PC-9 (cell line): ENCODE measurements around the gene SLC26A4. TPM values are rescaled to one million over a fixed set of nuclear protein-coding genes. Genes with fewer than 3 reads are reported as not detected.

Source experiments
- BruUV-seq: library from RNA; stranded (reverse); fragments of 400-500 nt; replicated peaks from 2 replicates; lab custom pipeline; 2021; lab: Mats Ljungman, UMichigan
- CTCF ChIA-PET: fragments of 300-600 bp; sonication (Branson Sonifier 250); formaldehyde crosslinking; loops from one replicate; lab custom pipeline; 2022; ENCODE audit warnings: antibody characterized with exemption; lab: Charles Lee
- POLR2A ChIA-PET: fragments of 300-600 bp; sonication (Branson Sonifier 250); formaldehyde crosslinking; loops from one replicate; lab custom pipeline; 2022; ENCODE audit warnings: antibody characterized with exemption; ENCODE audit not compliant: unreplicated experiment; lab: Charles Lee
- DNase-seq, 2 experiments: peaks; one replicate each; pipeline versions ENCODE4 v3.0.0 to v3.0.0-alpha.2; 2015 to 2022; ENCODE audit warnings: mixed read lengths in 1 of 2
- H2AFZ ChIP-seq: fragments of 200-600 bp; sonication (generic); 2 replicates; pipeline ENCODE4 v1.8.1; 2017; ENCODE audit warnings: antibody characterized with exemption
- H3F3A ChIP-seq: fragments of 200-600 bp; sonication (generic); 2 replicates; pipeline ENCODE4 v1.8.1; 2017; ENCODE audit warnings: antibody characterized with exemption, mild to moderate bottlenecking, low read depth; ENCODE audit not compliant: insufficient read depth
- H3K27ac ChIP-seq: fragments of 200-600 bp; sonication (generic); 2 replicates; pipeline ENCODE4 v1.6.1; 2016; ENCODE audit warnings: mixed run types
- H3K27me3 ChIP-seq: fragments of 200-600 bp; sonication (generic); 2 replicates; pipeline ENCODE4 v1.6.1; 2016; ENCODE audit warnings: low read depth, mixed run types; ENCODE audit not compliant: insufficient read depth
- H3K36me3 ChIP-seq: fragments of 200-600 bp; sonication (generic); 2 replicates; pipeline ENCODE4 v1.6.1; 2016; ENCODE audit warnings: low read depth, mixed run types
- H3K4me1 ChIP-seq: fragments of 200-600 bp; sonication (generic); replicated peaks from 2 replicates; pipeline ENCODE4 v1.6.1; 2016; ENCODE audit warnings: mixed run types; ENCODE audit not compliant: insufficient read depth
- H3K4me2 ChIP-seq: fragments of 200-600 bp; sonication (generic); 2 replicates; pipeline ENCODE4 v1.6.1; 2017; ENCODE audit warnings: mixed run types
- H3K4me3 ChIP-seq: fragments of 200-600 bp; sonication (generic); 2 replicates; pipeline ENCODE4 v1.6.1; 2016; ENCODE audit warnings: mixed run types
- H3K79me2 ChIP-seq: fragments of 200-600 bp; sonication (generic); 2 replicates; pipeline ENCODE4 v1.6.1; 2017; ENCODE audit warnings: low read depth, mixed run types
- H3K9me2 ChIP-seq: fragments of 200-600 bp; sonication (generic); 2 replicates; pipeline ENCODE4 v1.8.1; 2017; ENCODE audit warnings: mild to moderate bottlenecking; ENCODE audit not compliant: insufficient read depth
- H3K9me3 ChIP-seq: fragments of 200-600 bp; sonication (generic); 2 replicates; pipeline ENCODE4 v1.8.1; 2016; ENCODE audit warnings: low read depth; ENCODE audit not compliant: insufficient read depth
- H4K20me1 ChIP-seq: fragments of 200-600 bp; sonication (generic); 2 replicates; pipeline ENCODE4 v1.8.1; 2017; ENCODE audit not compliant: insufficient read depth
- CTCF ChIP-seq: fragments of 200-600 bp; sonication (generic); conservative IDR thresholded peaks from 2 replicates; pipeline ENCODE4 v1.6.1; 2017; ENCODE audit warnings: mixed run types, antibody characterized with exemption, mild to moderate bottlenecking, moderate library complexity
- EZH2 ChIP-seq: fragments of 200-600 bp; sonication (generic); IDR thresholded peaks from 2 replicates; pipeline ENCODE4 v1.8.0; 2017; ENCODE audit warnings: antibody characterized with exemption, low read depth
- intact Hi-C: fragments of 100-400 bp; cut with micrococcal nuclease; formaldehyde crosslinking; loops from one replicate; pipeline ENCODE4 v1.10.0; 2022; ENCODE audit not compliant: unreplicated experiment
- total RNA-seq: library from RNA; stranded (reverse); gene quantifications from 2 replicates; pipeline ENCODE4 v1.2.3, GENCODE V29; 2021

SLC26A4 gene
- total RNA-seq, 1 experiment from 2014 or later = 1.7 TPM

GRCh38 chr7:107684287-107684686, 23.7 kb downstream of the SLC26A4 start:
- POLR2A ChIA-PET = no interaction called here
- H3K79me2 ChIP-seq = no peaks in the 10 kb centered on the region

GRCh38 chr7:107684947-107685463, 24.4 kb downstream of the SLC26A4 start:
- H3K9me2 ChIP-seq = no peaks in the 10 kb centered on the region; the same call in 1 of the 2 replicates
- H3K4me3 ChIP-seq = no peak overlapping the region
- no TSS peak for BruUV-seq
- no peak overlapping the region for H2AFZ ChIP-seq
- no peaks in the 10 kb centered on the region for H3K9me3 ChIP-seq
- H3K27me3 ChIP-seq = no peaks in the 10 kb centered on the region
- H3K79me2 ChIP-seq = no peaks in the 10 kb centered on the region
- no peak for DNase-seq
- no peak overlapping the region for H3K27ac ChIP-seq
- TF ChIP-seq CTCF = no peak
- TF ChIP-seq EZH2 = no peak
- H3K4me1 ChIP-seq = peaks cover 7% of the 10 kb centered on the region; the same call in 1 of the 2 replicates
- no peak overlapping the region for H3K4me2 ChIP-seq
- CTCF ChIA-PET = interaction anchor here (0.6 kb wide), 1 partner anchor 55 kb away, joined by 3 read pairs; no protein-coding TSS in a partner anchor
- H4K20me1 ChIP-seq = no peaks in the 10 kb centered on the region
- POLR2A ChIA-PET = no interaction called here
- intact Hi-C loops = no loop called here
- H3F3A ChIP-seq = no peaks in the 10 kb centered on the region
- H3K36me3 ChIP-seq = no peaks in the 10 kb centered on the region

More at GRCh38 chr7:107684287-107684686, 23.7 kb downstream of the SLC26A4 start:
- no peak overlapping the region for H2AFZ ChIP-seq
- H3K4me3 ChIP-seq = no peak overlapping the region
- TF ChIP-seq CTCF (no peak), EZH2 (no peak)
- DNase-seq = no peak
- CTCF ChIA-PET = interaction anchor here (0.6 kb wide), 1 partner anchor 55 kb away, joined by 3 read pairs; no protein-coding TSS in a partner anchor
- no peak overlapping the region for H3K4me2 ChIP-seq
- H3K9me3 ChIP-seq = no peaks in the 10 kb centered on the region
- no peaks in the 10 kb centered on the region; the same call in 1 of the 2 replicates for H3K9me2 ChIP-seq
- no peaks in the 10 kb centered on the region for H4K20me1 ChIP-seq
- intact Hi-C loops = no loop called here
- H3K36me3 ChIP-seq = no peaks in the 10 kb centered on the region
- H3K27me3 ChIP-seq = no peaks in the 10 kb centered on the region
- peaks cover 7% of the 10 kb centered on the region; the same call in 1 of the 2 replicates for H3K4me1 ChIP-seq
- no peaks in the 10 kb centered on the region for H3F3A ChIP-seq
- no TSS peak for BruUV-seq
- no peak overlapping the region for H3K27ac ChIP-seq

GRCh38 chr7:107686816-107687387, 26.3 kb downstream of the SLC26A4 start:
- POLR2A ChIA-PET = no interaction called here
- CTCF ChIA-PET = no interaction called here
- H3K9me3 ChIP-seq = no peaks in the 10 kb centered on the region
- no peak overlapping the region for H3K4me3 ChIP-seq
- H3K27me3 ChIP-seq = no peaks in the 10 kb centered on the region
- intact Hi-C loops = no loop called here
- H4K20me1 ChIP-seq = no peaks in the 10 kb centered on the region
- no peaks in the 10 kb centered on the region for H3K36me3 ChIP-seq
- no peaks in the 10 kb centered on the region; the same call in 1 of the 2 replicates for H3K9me2 ChIP-seq
- no peaks in the 10 kb centered on the region for H3F3A ChIP-seq
- no peaks in the 10 kb centered on the region for H3K79me2 ChIP-seq
- peaks cover under 1% of the 10 kb centered on the region; the same call in 1 of the 2 replicates for H3K4me1 ChIP-seq
- no peak for DNase-seq
- H3K4me2 ChIP-seq = no peak overlapping the region
- BruUV-seq = no TSS peak
- no peak overlapping the region for H2AFZ ChIP-seq
- H3K27ac ChIP-seq = no peak overlapping the region
- TF ChIP-seq CTCF (no peak), EZH2 (no peak)
